Measurements from ENCODE around the gene ZNF316. TPM values are rescaled to one million over a fixed set of nuclear protein-coding genes. Genes with fewer than 3 reads are reported as not detected.

The ZNF316 gene
- total RNA-seq, 2 experiments from 2014 or later = 18.1 to 37.5 TPM

- peaks cover 12% of the 10 kb centered on the region for H3K4me1 ChIP-seq (ENCODE audit: insufficient read depth, low read length, poor library complexity, severe bottlenecking)
- ChIA-PET POLR2A (interaction anchor here (0.6 to 0.7 kb wide), 2 partner anchors 97 to 101 kb away, joined by 3 to 4 read pairs; no protein-coding TSS in a partner anchor), CTCF (ENCODE audit: unreplicated experiment) (interaction anchor here (1.1 kb wide), 1 partner anchor 17 kb away, joined by 4 read pairs; no protein-coding TSS in a partner anchor)
- peaks cover 39% of the 10 kb centered on the region for H3K36me3 ChIP-seq (ENCODE audit: insufficient read depth, low read length)
- no TSS peak for BruUV-seq (replicated peaks)
- H2AFZ ChIP-seq (ENCODE audit: low read length) = peak overlapping the region; percentile 12; the same call in 1 of the 2 replicates
- no peaks in the 10 kb centered on the region for H3K9me2 ChIP-seq (ENCODE audit: insufficient read depth, low read length)
- peak; percentile 86 for DNase-seq (ENCODE audit: low spot score)
- no peaks in the 10 kb centered on the region for H4K20me1 ChIP-seq (ENCODE audit: insufficient read depth, low read length)
- peak overlapping the region; percentile 80 for H3K4me2 ChIP-seq (ENCODE audit: low read length)
- peak overlapping the region; percentile 12 for H3K27ac ChIP-seq (ENCODE audit: low read depth, low read length, poor library complexity, severe bottlenecking)
- H3K4me3 ChIP-seq (ENCODE audit: low read depth, low read length, poor library complexity, severe bottlenecking) = peak overlapping the region; percentile 79
- intact Hi-C loops (cut with micrococcal nuclease; ENCODE audit: unreplicated experiment) = loop anchor here (1.0 kb wide), 2 partner anchors 47 to 121 kb away; partner anchors contain the start of gene INTS15
- H3K79me2 ChIP-seq (ENCODE audit: insufficient read depth, low read depth, low read length) = peaks cover 17% of the 10 kb centered on the region
- TF ChIP-seq EZH2phosphoT487 (IDR thresholded peaks at IDR 0.05; ENCODE audit: borderline replicate concordance, low read depth, low read length) = no peak
- TF ChIP-seq CTCF (conservative IDR thresholded peaks at IDR 0.05; ENCODE audit: low read length) = peak; percentile 74
- 0 out of 2 replicates have a peak, but pooled peaks cover 5% of the 10 kb centered on the region for H3K9me3 ChIP-seq (ENCODE audit: low read length)
These were observed 569 bp downstream of the ZNF316 start for GRCh38 chr7:6637544-6638229.

- H3K4me2 ChIP-seq (ENCODE audit: low read length) = peak overlapping the region; percentile 80; the same call in 1 of the 2 replicates
- H3K79me2 ChIP-seq (ENCODE audit: insufficient read depth, low read depth, low read length) = peaks cover 17% of the 10 kb centered on the region
- no peak for DNase-seq (ENCODE audit: low spot score)
- H3K9me3 ChIP-seq (ENCODE audit: low read length) = 0 out of 2 replicates have a peak, but pooled peaks cover 5% of the 10 kb centered on the region
- POLR2A ChIA-PET = no interaction called here
- peak overlapping the region; percentile 79 for H3K4me3 ChIP-seq (ENCODE audit: low read depth, low read length, poor library complexity, severe bottlenecking)
- no peak overlapping the region for H2AFZ ChIP-seq (ENCODE audit: low read length)
- CTCF ChIA-PET (ENCODE audit: unreplicated experiment) = interaction anchor here (1.1 kb wide), 1 partner anchor 19 kb away, joined by 4 read pairs; no protein-coding TSS in a partner anchor
- peaks cover 52% of the 10 kb centered on the region for H3K36me3 ChIP-seq (ENCODE audit: insufficient read depth, low read length)
- TF ChIP-seq EZH2phosphoT487 (IDR thresholded peaks at IDR 0.05; ENCODE audit: borderline replicate concordance, low read depth, low read length) (no peak), CTCF (conservative IDR thresholded peaks at IDR 0.05; ENCODE audit: low read length) (no peak)
- no peaks in the 10 kb centered on the region for H4K20me1 ChIP-seq (ENCODE audit: insufficient read depth, low read length)
- H3K9me2 ChIP-seq (ENCODE audit: insufficient read depth, low read length) = no peaks in the 10 kb centered on the region
- intact Hi-C loops (cut with micrococcal nuclease; ENCODE audit: unreplicated experiment) = no loop called here
- peaks cover 12% of the 10 kb centered on the region for H3K4me1 ChIP-seq (ENCODE audit: insufficient read depth, low read length, poor library complexity, severe bottlenecking)
- H3K27ac ChIP-seq (ENCODE audit: low read depth, low read length, poor library complexity, severe bottlenecking) = no peak overlapping the region
- BruUV-seq (replicated peaks) = no TSS peak
These were observed 1.9 kb downstream of the ZNF316 start for GRCh38 chr7:6639032-6639431.

GRCh38 chr7:6639627-6640026 is 2.5 kb downstream of the ZNF316 start:
- peaks cover 17% of the 10 kb centered on the region for H3K79me2 ChIP-seq (ENCODE audit: insufficient read depth, low read depth, low read length)
- BruUV-seq (replicated peaks) = no TSS peak
- TF ChIP-seq EZH2phosphoT487 (IDR thresholded peaks at IDR 0.05; ENCODE audit: borderline replicate concordance, low read depth, low read length) (no peak), CTCF (conservative IDR thresholded peaks at IDR 0.05; ENCODE audit: low read length) (no peak)
- H3K4me1 ChIP-seq (ENCODE audit: insufficient read depth, low read length, poor library complexity, severe bottlenecking) = peaks cover 12% of the 10 kb centered on the region
- no peak overlapping the region for H3K4me3 ChIP-seq (ENCODE audit: low read depth, low read length, poor library complexity, severe bottlenecking)
- CTCF ChIA-PET (ENCODE audit: unreplicated experiment) = no interaction called here
- H2AFZ ChIP-seq (ENCODE audit: low read length) = no peak overlapping the region
- no peaks in the 10 kb centered on the region for H3K9me2 ChIP-seq (ENCODE audit: insufficient read depth, low read length)
- POLR2A ChIA-PET = no interaction called here
- H3K36me3 ChIP-seq (ENCODE audit: insufficient read depth, low read length) = peaks cover 58% of the 10 kb centered on the region
- H4K20me1 ChIP-seq (ENCODE audit: insufficient read depth, low read length) = no peaks in the 10 kb centered on the region
- no peak overlapping the region for H3K4me2 ChIP-seq (ENCODE audit: low read length)
- intact Hi-C loops (cut with micrococcal nuclease; ENCODE audit: unreplicated experiment) = no loop called here
- no peak for DNase-seq (ENCODE audit: low spot score)
- H3K27ac ChIP-seq (ENCODE audit: low read depth, low read length, poor library complexity, severe bottlenecking) = no peak overlapping the region
- H3K9me3 ChIP-seq (ENCODE audit: low read length) = 0 out of 2 replicates have a peak, but pooled peaks cover 5% of the 10 kb centered on the region
